Endodermal cell (in vitro differentiated cells): Measurements from ENCODE around the gene ZMIZ1. TPM values are rescaled to one million over a fixed set of nuclear protein-coding genes. Genes with fewer than 3 reads are reported as not detected.

ENCODE experiments used
- DNase-seq: peaks from one replicate; pipeline ENCODE4 v3.0.0-alpha.2; 2017
- H3K27ac ChIP-seq: 2 replicates; pipeline ENCODE4 v1.5.1; 2013; ENCODE audit warnings: mild to moderate bottlenecking, low read depth, low read length, moderate library complexity
- H3K27me3 ChIP-seq: 2 replicates; pipeline ENCODE4 v1.6.1; 2013; ENCODE audit warnings: mild to moderate bottlenecking, low read length, moderate library complexity; ENCODE audit not compliant: insufficient read depth, control insufficient read depth, poor library complexity, severe bottlenecking
- H3K36me3 ChIP-seq: 2 replicates; pipeline ENCODE4 v1.7.0; 2013; ENCODE audit warnings: mild to moderate bottlenecking, low read length, moderate library complexity; ENCODE audit not compliant: control insufficient read depth, insufficient read depth
- H3K4me1 ChIP-seq: one replicate; pipeline ENCODE4 v1.7.0; 2013; ENCODE audit warnings: low read length; ENCODE audit not compliant: control insufficient read depth, insufficient read depth
- H3K4me3 ChIP-seq: 2 replicates; pipeline ENCODE4 v1.5.1; 2013; ENCODE audit warnings: mild to moderate bottlenecking, low read length, moderate library complexity
- H3K9ac ChIP-seq: 2 replicates; pipeline ENCODE4 v1.6.1; 2013; ENCODE audit warnings: mild to moderate bottlenecking, low read length, moderate library complexity; ENCODE audit not compliant: poor library complexity, severe bottlenecking; ENCODE audit errors: extremely low read depth
- H3K9me3 ChIP-seq: 2 replicates; pipeline ENCODE4 v1.6.1; 2013; ENCODE audit warnings: mild to moderate bottlenecking, low read length, moderate library complexity; ENCODE audit not compliant: control insufficient read depth
- H3K27ac Mint-ChIP-seq: 2 replicates; pipeline ENCODE4 v1.8.0; 2020; ENCODE audit warnings: mixed read lengths
- H3K27me3 Mint-ChIP-seq: 2 replicates; pipeline ENCODE4 v1.8.0; 2021; ENCODE audit warnings: mild to moderate bottlenecking, mixed read lengths; ENCODE audit not compliant: insufficient read depth
- H3K36me3 Mint-ChIP-seq: 2 replicates; pipeline ENCODE4 v1.8.0; 2020; ENCODE audit warnings: low read depth, mixed read lengths
- H3K4me1 Mint-ChIP-seq: 2 replicates; pipeline ENCODE4 v1.8.0; 2020; ENCODE audit warnings: mixed read lengths
- H3K4me3 Mint-ChIP-seq: 2 replicates; pipeline ENCODE4 v1.8.0; 2020; ENCODE audit warnings: mild to moderate bottlenecking, moderate library complexity, mixed read lengths
- H3K9me3 Mint-ChIP-seq: 2 replicates; pipeline ENCODE4 v1.8.0; 2020; ENCODE audit warnings: mild to moderate bottlenecking, mixed read lengths
- CTCF ChIP-seq: fragments of 200-600 bp; sonication (generic); conservative IDR thresholded peaks from 2 replicates; pipeline ENCODE4 v1.5.0; 2021; ENCODE audit warnings: antibody characterized with exemption, mild to moderate bottlenecking
- WGBS, 2 experiments: methylation state at CpG; one replicate each; pipeline versions ENCODE4 v1.1.5 to v1.1.7; 2013; ENCODE audit warnings: missing lambda C conversion rate in 2 of 2, mixed read lengths in 1 of 2; ENCODE audit not compliant: insufficient coverage in 1 of 2, insufficient read length in 1 of 2; 5-methylcytosine and 5-hydroxymethylcytosine counted together
- total RNA-seq, 2 donors: library from RNA; stranded (reverse); fragmentation: NEBNext Ultra II Directional in 1 of 2; extraction: Animal tissue kit (Norgen Biotek cat#: 25700) in 1 of 2; gene quantifications; 2 replicates in 1 of 2; 3 replicates in 1 of 2; pipeline ENCODE4 v1.2.1, GENCODE V29; 2021

ZMIZ1 gene
- total RNA-seq, 2 donors from 2014 or later = 65.3 to 67.5 TPM

- Mint-ChIP-seq H3K4me3 (no peak overlapping the region), H3K36me3 (peaks cover 23% of the 10 kb centered on the region), H3K27ac (no peak overlapping the region), H3K9me3 (no peaks in the 10 kb centered on the region), H3K4me1 (peaks cover 47% of the 10 kb centered on the region), H3K27me3 (no peaks in the 10 kb centered on the region)
- no peak for TF ChIP-seq CTCF
- Histone ChIP-seq H3K9me3 (no peaks in the 10 kb centered on the region), H3K27me3 (no peaks in the 10 kb centered on the region), H3K4me1 (peaks cover 16% of the 10 kb centered on the region), H3K9ac (no peak overlapping the region), H3K4me3 (no peak overlapping the region), H3K36me3 (peaks cover 7% of the 10 kb centered on the region), H3K27ac (no peak overlapping the region)
- WGBS, 2 experiments = 84 to 95% methylated on average over 6 of the region's 6 CpGs
- no peak for DNase-seq
Observed at GRCh38 chr10:79108728-79109127, 40.0 kb downstream of the ZMIZ1 start.

- H3K4me3 Mint-ChIP-seq = no peak overlapping the region
Observed at GRCh38 chr10:79111427-79111826, 42.7 kb downstream of the ZMIZ1 start.

GRCh38 chr10:79111846-79112614 is 43.3 kb downstream of the ZMIZ1 start:
- no peaks in the 10 kb centered on the region for H3K27me3 Mint-ChIP-seq
- no peak for DNase-seq
- H3K27ac ChIP-seq = peak overlapping the region; percentile 66
- H3K4me3 Mint-ChIP-seq = no peak overlapping the region
- no peak overlapping the region for H3K4me3 ChIP-seq
- H3K4me1 Mint-ChIP-seq = peaks cover 54% of the 10 kb centered on the region
- H3K9me3 ChIP-seq = no peaks in the 10 kb centered on the region
- no peak overlapping the region for H3K9ac ChIP-seq
- peak overlapping the region; percentile 89 for H3K27ac Mint-ChIP-seq
- TF ChIP-seq CTCF = no peak
- 92 to 96% methylated on average over 8 to 12 of the region's 12 CpGs for WGBS, 2 experiments
- H3K9me3 Mint-ChIP-seq = no peaks in the 10 kb centered on the region
- peaks cover 20% of the 10 kb centered on the region for H3K36me3 Mint-ChIP-seq
- peaks cover 18% of the 10 kb centered on the region for H3K4me1 ChIP-seq
- peaks cover 7% of the 10 kb centered on the region for H3K36me3 ChIP-seq
- H3K27me3 ChIP-seq = no peaks in the 10 kb centered on the region

More at GRCh38 chr10:79111427-79111826, 42.7 kb downstream of the ZMIZ1 start:
- H3K4me1 ChIP-seq = peaks cover 15% of the 10 kb centered on the region
- WGBS, 2 experiments = 92 to 95% methylated on average over 4 to 5 of the region's 5 CpGs
- H3K27me3 ChIP-seq = no peaks in the 10 kb centered on the region
- peak overlapping the region; percentile 89 for H3K27ac Mint-ChIP-seq
- no peaks in the 10 kb centered on the region for H3K9me3 ChIP-seq
- TF ChIP-seq CTCF = no peak
- H3K27me3 Mint-ChIP-seq = no peaks in the 10 kb centered on the region
- peaks cover 7% of the 10 kb centered on the region for H3K36me3 ChIP-seq
- H3K9me3 Mint-ChIP-seq = no peaks in the 10 kb centered on the region
- no peak overlapping the region for H3K4me3 ChIP-seq
- H3K4me1 Mint-ChIP-seq = peaks cover 54% of the 10 kb centered on the region
- DNase-seq = no peak
- H3K27ac ChIP-seq = no peak overlapping the region
- H3K36me3 Mint-ChIP-seq = peaks cover 20% of the 10 kb centered on the region
- no peak overlapping the region for H3K9ac ChIP-seq
